ENCODE results near the gene MMP7. TPM values are rescaled to one million over a fixed set of nuclear protein-coding genes. Genes with fewer than 3 reads are reported as not detected.

Gene MMP7
- total RNA-seq, 2 donors from 2014 or later, result 54.5 to 105 TPM

Other genes with a start within 250 kb of the MMP7 start
- 10 to 100 TPM in 1 of 2 donors, 1 to 10 TPM in 1; 5.3 to 13.2 TPM for gene BIRC3, start 213.3 kb downstream of the MMP7 start, total RNA-seq
- 10 to 100 TPM; 46.5 to 53.2 TPM for gene BIRC2, start 183.5 kb downstream of the MMP7 start, total RNA-seq
- gene TMEM123, start 78.0 kb downstream of the MMP7 start, total RNA-seq, result 10 to 100 TPM; 40.2 to 82.5 TPM
- gene MMP20, start 94.6 kb upstream of the MMP7 start, total RNA-seq, result not detected
- gene MMP27, start 175.0 kb upstream of the MMP7 start, total RNA-seq, result not detected
- not detected for gene MMP8, start 194.2 kb upstream of the MMP7 start, total RNA-seq
- gene MMP10, start 249.9 kb upstream of the MMP7 start, total RNA-seq, result not detected